WTC11 (cell line): Measurements from ENCODE around the gene FBXO3. TPM values are rescaled to one million over a fixed set of nuclear protein-coding genes. Genes with fewer than 3 reads are reported as not detected.

ENCODE experiments used
- ATAC-seq: fragments of 200-7000 bp; cut with Tn5 transposase; 2 replicates; pipeline ENCODE4 v1.10.0; 2021; ENCODE audit warnings: mild to moderate bottlenecking, moderate library complexity
- CTCF ChIA-PET: fragments of 300-600 bp; sonication (Branson Sonifier 250); formaldehyde crosslinking; loops from one replicate; lab custom pipeline; 2021; ENCODE audit warnings: antibody characterized with exemption; lab: Charles Lee
- POLR2A ChIA-PET: fragments of 350-600 bp; sonication (Branson Sonifier 250); formaldehyde crosslinking; loops from one replicate; lab custom pipeline; 2021; ENCODE audit warnings: antibody characterized with exemption; lab: Charles Lee
- DNase-seq: peaks from one replicate; pipeline ENCODE4 v3.0.0; 2021; ENCODE audit warnings: low spot score
- H3K27ac Mint-ChIP-seq: 2 replicates; pipeline ENCODE4 v1.8.0; 2021; ENCODE audit warnings: mixed read lengths
- H3K27me3 Mint-ChIP-seq: 2 replicates; pipeline ENCODE4 v1.8.0; 2021; ENCODE audit warnings: low read depth, mild to moderate bottlenecking, moderate library complexity, mixed read lengths
- H3K36me3 Mint-ChIP-seq: 2 replicates; pipeline ENCODE4 v1.8.0; 2021; ENCODE audit warnings: mixed read lengths
- H3K4me1 Mint-ChIP-seq: 2 replicates; pipeline ENCODE4 v1.8.0; 2022; ENCODE audit warnings: mixed read lengths
- H3K4me3 Mint-ChIP-seq: 2 replicates; pipeline ENCODE4 v1.8.0; 2021; ENCODE audit warnings: mild to moderate bottlenecking, moderate library complexity, mixed read lengths
- H3K9me3 Mint-ChIP-seq: 2 replicates; pipeline ENCODE4 v1.8.0; 2021; ENCODE audit warnings: mixed read lengths
- ATF6 ChIP-seq: sonication (generic); formaldehyde crosslinking; IDR thresholded peaks from 2 replicates; pipeline ENCODE4 v1.8.1; 2023; ENCODE audit warnings: mild to moderate bottlenecking, missing genetic modification reagents
- CBFB ChIP-seq: sonication (generic); formaldehyde crosslinking; IDR thresholded peaks from 2 replicates; pipeline ENCODE4 v1.8.1; 2022; ENCODE audit warnings: mild to moderate bottlenecking, low read depth, missing genetic modification reagents
- CREB1 ChIP-seq: sonication (generic); formaldehyde crosslinking; IDR thresholded peaks from 2 replicates; pipeline ENCODE4 v1.8.0; 2023; ENCODE audit warnings: mild to moderate bottlenecking, missing genetic modification reagents
- CTCF ChIP-seq: fragments of 200-600 bp; IDR thresholded peaks from 2 replicates; pipeline ENCODE4 v1.8.0; 2022; ENCODE audit warnings: antibody characterized with exemption
- ELF4 ChIP-seq: sonication (generic); formaldehyde crosslinking; IDR thresholded peaks from 2 replicates; pipeline ENCODE4 v1.8.1; 2022; ENCODE audit warnings: low read depth, mild to moderate bottlenecking, moderate library complexity, missing genetic modification reagents
- ESRRA ChIP-seq: sonication (generic); formaldehyde crosslinking; IDR thresholded peaks from 2 replicates; pipeline ENCODE4 v1.8.1; 2022; ENCODE audit warnings: mild to moderate bottlenecking, missing genetic modification reagents, borderline replicate concordance
- GTF2I ChIP-seq: fragments of 250-450 bp; sonication (Bioruptor Pico); conservative IDR thresholded peaks from 2 replicates; pipeline ENCODE4 v1.4.0; 2021; ENCODE audit warnings: mild to moderate bottlenecking
- MAX ChIP-seq: sonication (generic); formaldehyde crosslinking; IDR thresholded peaks from 2 replicates; pipeline ENCODE4 v1.8.0; 2022; ENCODE audit warnings: mild to moderate bottlenecking, missing genetic modification reagents
- MLX ChIP-seq: sonication (generic); formaldehyde crosslinking; IDR thresholded peaks from 2 replicates; pipeline ENCODE4 v1.8.1; 2023; ENCODE audit warnings: mild to moderate bottlenecking, missing genetic modification reagents, moderate library complexity
- MXD4 ChIP-seq: fragments of 250-450 bp; sonication (Bioruptor Pico); IDR thresholded peaks from 2 replicates; pipeline ENCODE4 v1.8.0; 2021; ENCODE audit warnings: mild to moderate bottlenecking, moderate library complexity, borderline replicate concordance
- NFYB ChIP-seq: sonication (generic); formaldehyde crosslinking; conservative IDR thresholded peaks from 2 replicates; pipeline ENCODE4 v1.8.0; 2022; ENCODE audit warnings: low read depth, missing genetic modification reagents
- NR2C2 ChIP-seq: sonication (generic); formaldehyde crosslinking; IDR thresholded peaks from 2 replicates; pipeline ENCODE4 v1.8.0; 2022; ENCODE audit warnings: mild to moderate bottlenecking, missing genetic modification reagents
- PREB ChIP-seq: sonication (generic); formaldehyde crosslinking; IDR thresholded peaks from 2 replicates; pipeline ENCODE4 v1.8.1; 2022; ENCODE audit warnings: mild to moderate bottlenecking, missing genetic modification reagents, moderate library complexity, borderline replicate concordance
- SOX15 ChIP-seq: fragments of 250-450 bp; sonication (Bioruptor Pico); IDR thresholded peaks from 2 replicates; pipeline ENCODE4 v1.9.0; 2021; ENCODE audit warnings: mild to moderate bottlenecking
- TEAD4 ChIP-seq: sonication (generic); formaldehyde crosslinking; IDR thresholded peaks from 2 replicates; pipeline ENCODE4 v1.8.0; 2022; ENCODE audit warnings: mild to moderate bottlenecking, missing genetic modification reagents
- ZNF138 ChIP-seq: sonication (generic); formaldehyde crosslinking; conservative IDR thresholded peaks from 2 replicates; pipeline ENCODE4 v1.8.1; 2022; ENCODE audit warnings: mild to moderate bottlenecking, moderate library complexity, missing genetic modification reagents
- ZNF263 ChIP-seq: sonication (generic); formaldehyde crosslinking; IDR thresholded peaks from 2 replicates; pipeline ENCODE4 v1.8.1; 2022; ENCODE audit warnings: low read depth, mild to moderate bottlenecking, moderate library complexity, missing genetic modification reagents
- ZNF281 ChIP-seq: sonication (generic); formaldehyde crosslinking; IDR thresholded peaks from 2 replicates; pipeline ENCODE4 v1.8.0; 2023; ENCODE audit warnings: mild to moderate bottlenecking, missing genetic modification reagents
- total RNA-seq: library from RNA; stranded (reverse); gene quantifications from 3 replicates; pipeline ENCODE4 v1.2.3, GENCODE V29; 2021
- TF ChIP-seq, protein P1 (sequence below): sonication (generic); formaldehyde crosslinking; IDR thresholded peaks from 2 replicates; pipeline ENCODE4 v1.8.1; 2022; ENCODE audit warnings: low read depth, mild to moderate bottlenecking, moderate library complexity, missing genetic modification reagents, borderline replicate concordance
- TF ChIP-seq, protein P2 (sequence below): sonication (generic); formaldehyde crosslinking; IDR thresholded peaks from 2 replicates; pipeline ENCODE4 v1.8.0; 2022; ENCODE audit warnings: mild to moderate bottlenecking, missing genetic modification reagents

FBXO3 gene
- total RNA-seq, 1 experiment from 2014 or later, result 14.5 TPM

DNA sequence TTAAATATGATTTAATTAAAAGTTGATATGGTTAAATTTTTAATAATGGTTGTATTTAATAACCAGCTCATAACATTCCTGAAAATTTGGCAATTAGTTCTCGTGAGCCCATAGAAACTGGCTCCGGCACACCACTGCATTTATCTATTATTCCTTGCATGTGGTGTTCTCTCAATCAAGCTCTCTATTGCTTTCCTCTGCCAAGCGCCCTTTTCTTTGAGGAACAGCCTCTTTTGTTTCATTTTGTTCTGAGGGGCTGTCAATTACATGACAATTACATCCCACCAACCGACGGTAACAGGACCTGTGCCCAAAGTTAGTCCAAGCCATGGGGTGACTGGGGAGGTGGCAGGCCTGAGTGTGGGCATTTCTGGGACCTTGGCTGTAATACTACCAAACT, 81.8 kb downstream of the FBXO3 start (continued):
- TF ChIP-seq CREB1 (no peak), MLX (CRISPR knock-in tag) (no peak), ATF6 (no peak), CTCF (no peak)

DNA sequence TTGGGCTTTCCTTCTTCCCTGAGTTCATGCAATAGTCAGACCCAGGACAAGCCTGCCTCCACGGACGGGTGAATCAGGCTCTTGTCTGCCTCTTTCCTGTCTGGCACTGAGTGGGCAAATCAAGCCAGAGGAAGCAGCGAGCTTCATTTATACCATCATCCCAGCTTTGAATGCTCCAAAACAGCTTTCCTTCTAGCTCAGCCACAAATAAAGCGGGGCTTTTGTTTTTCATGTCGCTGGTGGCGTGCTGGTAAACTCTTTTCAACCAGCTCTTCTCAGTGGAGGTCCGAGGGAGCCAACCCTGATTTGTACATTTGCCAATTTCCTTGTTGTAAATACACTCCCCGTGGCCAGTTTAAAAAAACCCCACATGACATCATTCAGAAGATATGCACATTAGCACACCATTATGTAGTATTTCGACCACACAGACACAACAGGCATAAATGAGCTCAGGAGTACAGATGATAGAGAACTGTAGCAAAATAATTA, 82.3 kb downstream of the FBXO3 start:
- H3K27ac Mint-ChIP-seq, result no peak overlapping the region
- peaks cover 5% of the 10 kb centered on the region; the same call in 1 of the 2 replicates for H3K27me3 Mint-ChIP-seq
- POLR2A ChIA-PET, result no interaction called here
- H3K9me3 Mint-ChIP-seq, result no peaks in the 10 kb centered on the region
- CTCF ChIA-PET, result interaction anchor here (0.5 to 1.4 kb wide), 4 partner anchors 9 to 116 kb away, joined by 3 to 4 read pairs (median 3); no protein-coding TSS in a partner anchor
- no peak overlapping the region for H3K4me3 Mint-ChIP-seq
- peaks cover 52% of the 10 kb centered on the region for H3K4me1 Mint-ChIP-seq
- ATAC-seq, result no peak
- no peak for TF ChIP-seq ZNF281 (CRISPR knock-in tag)
- TF ChIP-seq ELF4 (CRISPR knock-in tag), result no peak
- TF ChIP-seq PREB, result no peak
- no peak for TF ChIP-seq GTF2I (CRISPR knock-in tag)
- TF ChIP-seq ESRRA (CRISPR knock-in tag), result no peak
- no peak for TF ChIP-seq MAX (CRISPR knock-in tag)
- no peak for TF ChIP-seq ZNF138 (CRISPR knock-in tag)
- TF ChIP-seq NR2C2 (CRISPR knock-in tag), result no peak
- TF ChIP-seq TEAD4 (CRISPR knock-in tag), result no peak
- TF ChIP-seq MXD4 (CRISPR knock-in tag), result no peak
- TF ChIP-seq NFYB (CRISPR knock-in tag), result no peak
- no peak for TF ChIP-seq SOX15
- no peak for TF ChIP-seq ZNF263 (CRISPR knock-in tag)
- TF ChIP-seq CREB1, result no peak
- TF ChIP-seq CBFB (CRISPR knock-in tag), result no peak
- TF ChIP-seq, protein P1, sequence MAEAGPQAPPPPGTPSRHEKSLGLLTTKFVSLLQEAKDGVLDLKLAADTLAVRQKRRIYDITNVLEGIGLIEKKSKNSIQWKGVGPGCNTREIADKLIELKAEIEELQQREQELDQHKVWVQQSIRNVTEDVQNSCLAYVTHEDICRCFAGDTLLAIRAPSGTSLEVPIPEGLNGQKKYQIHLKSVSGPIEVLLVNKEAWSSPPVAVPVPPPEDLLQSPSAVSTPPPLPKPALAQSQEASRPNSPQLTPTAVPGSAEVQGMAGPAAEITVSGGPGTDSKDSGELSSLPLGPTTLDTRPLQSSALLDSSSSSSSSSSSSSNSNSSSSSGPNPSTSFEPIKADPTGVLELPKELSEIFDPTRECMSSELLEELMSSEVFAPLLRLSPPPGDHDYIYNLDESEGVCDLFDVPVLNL, result no peak
- TF ChIP-seq, protein P2, sequence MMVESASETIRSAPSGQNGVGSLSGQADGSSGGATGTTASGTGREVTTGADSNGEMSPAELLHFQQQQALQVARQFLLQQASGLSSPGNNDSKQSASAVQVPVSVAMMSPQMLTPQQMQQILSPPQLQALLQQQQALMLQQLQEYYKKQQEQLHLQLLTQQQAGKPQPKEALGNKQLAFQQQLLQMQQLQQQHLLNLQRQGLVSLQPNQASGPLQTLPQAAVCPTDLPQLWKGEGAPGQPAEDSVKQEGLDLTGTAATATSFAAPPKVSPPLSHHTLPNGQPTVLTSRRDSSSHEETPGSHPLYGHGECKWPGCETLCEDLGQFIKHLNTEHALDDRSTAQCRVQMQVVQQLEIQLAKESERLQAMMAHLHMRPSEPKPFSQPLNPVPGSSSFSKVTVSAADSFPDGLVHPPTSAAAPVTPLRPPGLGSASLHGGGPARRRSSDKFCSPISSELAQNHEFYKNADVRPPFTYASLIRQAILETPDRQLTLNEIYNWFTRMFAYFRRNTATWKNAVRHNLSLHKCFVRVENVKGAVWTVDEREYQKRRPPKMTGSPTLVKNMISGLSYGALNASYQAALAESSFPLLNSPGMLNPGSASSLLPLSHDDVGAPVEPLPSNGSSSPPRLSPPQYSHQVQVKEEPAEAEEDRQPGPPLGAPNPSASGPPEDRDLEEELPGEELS (CRISPR knock-in tag), result no peak
- DNase-seq, result no peak
- H3K36me3 Mint-ChIP-seq, result no peaks in the 10 kb centered on the region
